Superior temporal gyrus (tissue), 1 donor: ENCODE data around the gene PISD.

ENCODE experiments used
- DNase-seq: peaks from one replicate; pipeline ENCODE4 v3.0.0-alpha.2; 2016; ENCODE audit errors: extremely low spot score

The PISD gene

DNA sequence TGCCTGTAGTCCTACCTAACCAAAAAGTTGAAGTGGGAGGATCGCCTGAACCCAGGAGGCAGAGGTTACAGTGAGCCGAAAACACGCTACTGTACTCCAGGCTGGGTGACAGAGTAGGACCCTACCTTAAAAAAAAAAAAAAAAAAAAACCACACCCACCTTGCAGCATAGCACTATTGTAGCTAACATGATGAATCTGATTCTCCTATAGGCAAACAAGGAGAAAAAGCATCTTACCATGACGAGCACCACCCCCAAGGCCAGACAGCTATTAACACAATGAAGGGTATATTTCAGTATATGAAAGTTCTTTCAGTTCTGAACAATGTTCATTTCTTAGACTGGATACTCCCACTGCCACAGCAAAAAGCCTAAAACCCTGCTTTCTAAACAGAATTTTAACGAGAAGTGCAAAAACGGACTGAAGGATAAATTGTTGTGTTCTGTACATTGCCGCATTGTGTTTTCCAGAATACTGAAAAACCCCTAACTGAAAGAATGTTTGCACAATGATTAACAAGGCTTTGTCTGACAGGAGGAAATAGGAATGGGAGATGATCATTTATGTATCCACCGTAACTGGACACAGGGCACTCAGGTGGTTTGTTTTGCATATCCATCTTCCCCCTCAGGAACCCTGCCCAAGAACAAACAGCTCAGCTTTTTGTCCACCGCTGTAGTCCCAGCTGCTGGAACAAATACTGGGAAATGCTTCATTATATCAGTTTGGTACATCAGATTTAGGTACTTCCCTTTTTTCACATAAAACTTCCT lies 8.9 kb downstream of the PISD start:
- DNase-seq, result no peak

DNA sequence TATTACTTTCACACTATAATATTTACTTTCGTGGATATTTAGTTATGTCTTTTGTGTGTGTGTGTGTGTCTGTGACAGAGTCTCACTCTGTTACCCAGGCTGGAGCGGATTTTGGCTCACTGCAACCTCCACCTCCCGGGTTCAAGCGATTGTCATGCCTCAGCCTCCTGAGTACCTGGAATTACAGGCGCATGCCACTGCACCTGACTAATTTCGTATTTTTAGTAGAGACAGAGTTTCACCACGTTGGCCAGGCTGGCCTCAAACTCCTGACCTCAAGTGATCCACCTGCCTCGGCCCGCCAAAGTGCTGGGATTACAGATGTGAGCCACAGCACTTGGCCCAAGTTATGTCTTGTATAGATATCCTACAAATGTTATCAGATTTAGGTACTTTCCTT lies 9.9 kb downstream of the PISD start:
- no peak for DNase-seq

GRCh38 chr22:31651664-31652063 lies 10.4 kb downstream of the PISD start:
- no peak for DNase-seq

GRCh38 chr22:31650391-31650790 lies 11.6 kb downstream of the PISD start:
- DNase-seq, result no peak

GRCh38 chr22:31647523-31648320 lies 14.3 kb downstream of the PISD start:
- DNase-seq, result no peak

DNA sequence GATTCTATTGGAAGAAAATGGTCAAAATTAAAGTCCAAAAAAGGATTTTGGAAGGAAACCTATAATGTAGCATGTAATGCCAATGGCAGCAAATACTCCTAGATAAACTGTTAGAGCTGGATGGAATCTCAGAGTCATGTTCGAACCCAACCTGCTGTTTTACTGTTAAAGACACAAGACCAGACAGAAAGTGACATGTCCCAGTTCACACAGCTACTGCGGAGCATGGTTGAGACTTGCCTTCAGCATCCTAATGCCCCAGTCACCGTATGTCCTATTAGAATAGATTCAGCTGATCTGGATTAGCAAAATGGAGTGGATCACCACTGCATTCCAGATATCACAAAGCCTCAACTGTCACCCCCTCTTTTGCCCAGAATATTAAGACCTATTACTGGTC lies 14.9 kb downstream of the PISD start:
- no peak for DNase-seq

GRCh38 chr22:31646186-31647019 lies 15.6 kb downstream of the PISD start:
- no peak for DNase-seq

GRCh38 chr22:31639436-31640039 lies 22.5 kb downstream of the PISD start:
- no peak for DNase-seq

DNA sequence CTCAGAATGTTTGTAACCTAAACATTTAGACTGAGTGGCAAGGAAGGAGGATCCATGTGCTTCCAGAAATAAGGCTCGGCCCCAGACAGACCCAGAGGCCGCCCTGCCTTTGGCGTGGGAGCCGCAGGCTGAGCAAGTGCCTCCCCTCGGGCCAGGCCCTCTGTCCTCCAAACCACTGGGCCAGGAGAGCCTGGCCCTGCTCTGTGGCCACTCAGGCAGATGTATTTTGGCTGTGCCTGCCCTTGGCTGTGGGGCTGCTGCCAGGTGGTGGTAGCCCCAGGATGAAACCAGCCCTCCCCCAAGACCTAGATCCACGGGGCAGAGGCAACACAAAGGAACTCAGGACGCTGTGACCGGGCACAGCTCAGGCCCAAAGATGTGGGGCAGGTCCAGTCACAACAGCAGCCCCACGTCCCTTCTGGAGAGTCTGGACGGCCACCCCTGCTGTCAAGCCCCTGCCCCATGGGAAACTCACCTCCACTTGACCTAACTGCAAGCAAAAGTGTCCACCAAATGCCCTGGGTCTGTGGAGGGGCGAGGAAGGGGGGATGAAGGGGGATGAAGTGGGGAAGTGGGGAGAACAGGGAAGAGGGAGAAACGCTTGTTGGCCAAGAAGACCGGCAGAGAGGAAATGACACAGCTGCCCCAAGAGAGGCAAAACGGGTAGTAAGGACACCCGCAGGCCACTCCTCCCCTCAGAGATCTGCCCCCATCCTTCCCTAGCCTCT lies 24.0 kb downstream of the PISD start:
- DNase-seq, result no peak

- no peak for DNase-seq
Observed at GRCh38 chr22:31637447-31637890, 24.5 kb downstream of the PISD start.

- no peak for DNase-seq
Observed at GRCh38 chr22:31635638-31636306, 26.2 kb downstream of the PISD start.

GRCh38 chr22:31631436-31631835 lies 30.6 kb downstream of the PISD start:
- no peak for DNase-seq

DNA sequence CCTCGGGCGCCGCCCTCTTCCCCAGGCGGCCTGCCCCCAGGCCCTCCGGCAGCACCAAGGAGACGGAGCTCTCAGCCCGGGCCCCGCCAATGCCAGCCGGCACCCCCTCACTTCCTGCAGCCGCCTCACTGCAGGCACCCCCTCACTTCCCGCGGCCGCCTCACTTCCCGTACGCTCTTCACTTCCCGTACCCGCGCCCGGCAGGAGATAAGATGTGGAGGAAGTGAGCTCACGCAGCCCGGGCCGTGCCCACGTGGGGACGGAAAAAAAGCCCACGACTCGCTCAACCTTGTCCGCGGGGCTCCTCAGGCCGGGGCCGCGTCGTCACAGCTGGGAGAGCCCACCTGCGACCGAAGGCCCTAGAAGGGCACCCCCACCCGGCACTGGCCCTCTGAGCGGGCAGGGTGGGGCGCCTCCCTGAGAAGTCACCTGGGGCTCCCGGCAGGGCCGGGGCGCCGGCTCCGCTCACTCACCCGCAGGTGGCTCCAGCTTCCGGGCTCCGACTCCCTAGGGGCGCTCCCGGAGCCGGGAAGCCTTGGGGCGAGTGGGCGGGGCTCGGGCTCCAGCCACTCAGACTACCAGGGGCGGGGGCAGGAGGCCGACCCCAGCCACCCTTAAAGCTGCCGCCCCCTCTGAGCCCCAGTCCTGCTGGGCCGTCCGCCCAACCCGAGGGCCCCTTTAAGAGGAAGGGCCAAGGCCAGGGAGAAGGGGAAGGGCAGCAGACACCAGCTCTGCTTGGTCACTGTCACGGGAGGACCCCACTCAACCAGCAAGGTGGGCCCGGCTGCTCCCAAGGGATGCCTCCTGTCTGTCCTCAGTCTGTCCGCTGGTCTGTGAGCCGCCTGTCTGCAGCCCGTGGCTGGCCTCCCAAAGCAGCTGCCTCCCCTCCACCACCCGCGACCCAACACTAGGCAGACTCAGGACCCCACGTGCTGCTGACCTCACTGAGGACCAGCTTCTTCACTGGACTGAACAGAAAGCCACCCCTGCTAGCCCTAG lies 31.4 kb downstream of the PISD start:
- DNase-seq, result peak; percentile 57

- no peak for DNase-seq
Observed at GRCh38 chr22:31629741-31630184, 32.3 kb downstream of the PISD start.

GRCh38 chr22:31628969-31629708 lies 32.9 kb downstream of the PISD start:
- no peak for DNase-seq

DNA sequence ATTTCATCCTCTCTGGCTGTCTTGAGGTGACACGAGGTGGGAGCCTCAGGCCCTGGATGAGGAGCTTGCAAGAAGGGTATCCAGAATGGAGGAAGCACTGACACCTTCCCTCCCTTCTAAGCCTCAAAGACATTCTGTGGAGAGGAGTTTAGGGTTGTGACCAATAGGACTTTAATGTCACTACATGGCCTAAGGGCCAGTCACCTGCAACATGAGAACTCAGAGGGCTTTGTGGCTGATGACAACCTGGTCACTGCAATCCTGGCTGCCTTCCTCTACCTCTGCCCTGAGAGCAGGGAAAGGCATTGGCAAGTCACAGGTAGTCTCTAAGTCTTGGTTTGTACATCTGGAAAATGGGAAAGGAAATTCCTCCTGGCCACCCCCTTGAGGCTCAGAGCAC lies 33.7 kb downstream of the PISD start:
- DNase-seq, result no peak

DNA sequence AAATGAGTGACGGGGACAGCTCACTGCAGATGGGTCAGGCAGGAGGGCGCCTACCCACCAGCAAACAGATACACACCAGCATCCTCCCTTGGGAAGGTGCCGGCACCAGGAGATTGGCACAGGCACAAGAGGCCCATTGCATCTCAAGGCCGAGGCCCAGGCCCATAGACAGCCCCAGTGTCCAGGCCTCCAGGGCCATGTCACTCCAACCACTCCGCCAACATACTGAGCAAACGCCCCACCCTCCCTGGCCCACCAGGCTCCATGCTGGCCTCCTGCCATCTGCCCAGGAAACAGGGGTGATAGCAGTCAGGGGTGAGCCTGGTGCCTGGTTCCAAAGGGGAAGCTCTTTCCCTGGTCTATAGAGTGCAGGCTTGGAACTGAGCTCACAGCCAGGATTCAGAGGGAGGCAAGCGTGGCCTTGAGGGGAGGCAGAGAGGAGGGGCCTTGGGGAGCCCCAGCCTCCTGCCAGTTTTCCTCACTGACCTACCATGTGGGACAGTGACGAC lies 34.7 kb downstream of the PISD start:
- no peak for DNase-seq

DNA sequence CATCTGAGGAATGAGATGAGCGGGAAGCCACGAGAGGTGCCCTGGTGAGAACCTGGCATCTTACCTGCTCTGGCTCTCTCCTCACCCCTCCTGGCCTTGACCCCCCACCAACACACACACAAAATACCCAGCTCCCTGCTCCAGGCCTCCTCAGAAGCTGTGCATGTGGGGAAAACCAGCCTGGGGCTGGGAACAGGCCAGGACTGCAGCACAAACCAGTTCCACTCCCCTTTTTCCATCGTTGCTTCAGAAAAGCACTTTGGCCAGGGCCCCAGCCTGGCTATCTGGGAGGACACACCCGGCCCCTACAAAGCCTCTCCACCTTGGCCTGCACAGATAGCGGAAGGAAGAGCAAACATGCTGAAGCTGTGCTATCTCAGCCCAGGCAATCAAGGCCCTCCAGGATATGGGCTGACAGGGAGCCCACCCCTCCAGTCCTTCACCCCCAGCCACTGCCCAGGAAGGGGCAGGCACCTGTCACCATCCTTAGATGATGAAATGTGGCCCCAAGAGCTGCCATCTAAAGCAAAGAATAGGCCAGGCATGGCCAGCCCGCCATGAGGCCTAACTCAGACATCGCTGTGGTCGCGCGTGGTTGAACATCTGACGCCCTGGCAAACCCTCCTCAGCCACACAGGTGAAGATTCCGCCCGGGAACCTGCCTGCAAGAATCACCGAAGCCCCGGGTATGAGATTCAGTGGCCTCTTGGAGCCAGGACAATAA lies 35.4 kb downstream of the PISD start:
- DNase-seq, result no peak
